Measurements from ENCODE around the gene ANKRD24.
A peak's percentile ranks its signal among the peaks of the same experiment; 100 is the strongest.
"Not testable (repeated sequence)": the region's sequence is repeated elsewhere in the genome, so short reads cannot be mapped to it uniquely, and the experiment has no call there.

The ANKRD24 gene

GRCh38 chr19:4230237-4230636, 47.7 kb downstream of the ANKRD24 start:
- not testable (repeated sequence) for DNase-seq (ENCODE audit: low read depth)

GRCh38 chr19:4231521-4231920, 49.0 kb downstream of the ANKRD24 start:
- not testable (repeated sequence) for DNase-seq (ENCODE audit: low read depth)

DNA sequence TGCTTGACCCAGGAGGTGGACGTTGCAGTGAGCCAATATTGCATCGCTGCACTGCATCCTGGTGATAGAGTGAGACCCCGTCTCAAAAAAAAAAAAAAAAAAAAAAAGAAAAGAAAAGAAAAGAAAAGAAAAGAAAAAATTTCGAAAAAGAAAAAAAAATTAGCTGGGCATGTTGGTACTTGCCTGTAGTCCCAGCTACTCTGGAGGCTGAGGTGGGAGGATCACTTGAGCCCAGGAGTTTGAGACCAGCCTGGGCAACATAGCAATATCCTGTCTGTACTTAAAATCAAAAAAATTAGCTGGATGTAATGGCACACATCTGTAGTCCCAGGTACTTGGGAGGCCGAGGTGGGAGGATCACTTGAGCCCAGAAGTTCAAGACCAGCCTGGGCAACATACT, 49.6 kb downstream of the ANKRD24 start:
- not testable (repeated sequence) for DNase-seq (ENCODE audit: low read depth)

- DNase-seq (ENCODE audit: low read depth) = no peak
These were observed 50.3 kb downstream of the ANKRD24 start for GRCh38 chr19:4232614-4233281.

DNA sequence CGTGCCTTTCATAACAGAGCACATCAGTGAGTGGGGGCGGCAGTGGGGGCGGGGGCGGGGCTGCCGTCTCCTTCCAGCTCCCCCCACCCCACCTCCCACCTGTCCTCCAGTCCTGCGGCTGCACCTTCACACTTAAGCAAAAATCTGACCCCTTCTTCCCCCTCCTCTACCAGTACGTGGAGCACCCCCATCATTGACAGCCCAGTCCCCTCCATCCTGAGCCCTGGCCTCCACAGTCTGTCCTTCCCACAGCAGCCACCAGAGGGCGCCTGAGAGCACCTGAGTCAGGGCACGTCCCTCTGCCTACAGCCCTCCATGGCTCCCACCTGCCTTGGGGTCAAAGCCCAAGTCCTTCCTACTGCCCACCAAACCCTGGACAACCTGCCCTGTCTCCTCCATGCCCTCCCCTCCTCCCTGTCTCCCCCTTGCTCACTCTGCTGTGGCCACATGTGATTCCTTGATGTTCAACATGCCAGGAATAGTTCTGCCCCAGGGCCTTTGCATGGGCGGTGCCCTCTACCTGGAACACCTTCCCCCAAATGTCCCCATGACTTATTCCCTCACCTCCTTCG, 50.9 kb downstream of the ANKRD24 start:
- DNase-seq (ENCODE audit: low read depth) = peak; percentile 74

DNA sequence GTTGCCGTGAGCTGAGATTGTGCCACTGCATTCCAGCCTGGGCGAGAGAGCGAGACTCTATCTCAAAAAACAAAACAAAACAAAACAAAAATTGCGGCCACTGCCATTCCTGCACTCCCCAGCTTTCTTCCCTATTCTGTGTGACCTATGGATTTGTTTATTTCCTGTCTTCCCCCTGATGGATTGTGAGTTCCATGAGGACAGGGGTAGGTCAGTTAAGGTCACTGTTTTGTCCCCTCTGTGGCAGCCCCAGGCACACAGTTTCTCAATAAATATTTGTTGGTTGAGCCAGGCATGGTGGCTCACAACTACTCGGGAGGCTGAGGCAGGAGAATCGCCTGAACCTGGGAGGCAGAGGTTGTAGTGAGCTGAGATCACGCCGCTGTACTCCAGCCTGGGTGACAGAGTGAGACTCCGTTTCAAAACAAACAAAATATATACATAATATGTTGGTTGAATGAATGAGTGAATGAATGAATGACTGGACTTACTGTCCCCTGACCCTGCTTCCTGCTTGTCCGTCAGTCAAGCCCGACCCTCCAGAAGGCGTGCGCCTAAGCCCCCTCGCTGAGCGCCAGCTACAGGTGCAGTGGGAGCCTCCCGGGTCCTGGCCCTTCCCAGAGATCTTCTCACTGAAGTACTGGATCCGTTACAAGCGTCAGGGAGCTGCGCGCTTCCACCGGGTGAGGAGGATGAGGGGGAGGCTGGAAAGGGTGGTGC, 51.8 kb downstream of the ANKRD24 start:
- no peak for DNase-seq (ENCODE audit: low read depth)

- DNase-seq (ENCODE audit: low read depth) = no peak
These were observed 52.3 kb downstream of the ANKRD24 start for GRCh38 chr19:4234862-4235201.

DNA sequence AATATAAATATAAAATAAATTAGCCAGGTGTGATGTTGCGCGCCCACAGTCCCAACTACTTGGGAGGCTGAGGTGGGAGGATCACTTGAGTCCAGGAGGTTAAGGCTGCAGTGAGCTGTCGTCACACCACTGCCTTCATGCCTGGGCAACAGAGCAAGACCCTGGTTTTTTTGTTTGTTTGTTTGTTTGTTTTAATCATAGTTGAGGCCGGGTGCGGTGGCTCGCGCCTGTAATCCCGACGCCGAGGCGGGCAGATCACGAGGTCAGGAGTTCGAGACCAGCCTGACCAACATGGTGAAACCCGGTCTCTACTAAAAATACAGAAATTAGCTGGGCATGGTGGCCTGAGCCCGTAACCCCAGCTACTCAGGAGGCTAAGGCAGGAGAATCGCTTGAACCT, 55.0 kb downstream of the ANKRD24 start:
- DNase-seq (ENCODE audit: low read depth) = not testable (repeated sequence)

DNA sequence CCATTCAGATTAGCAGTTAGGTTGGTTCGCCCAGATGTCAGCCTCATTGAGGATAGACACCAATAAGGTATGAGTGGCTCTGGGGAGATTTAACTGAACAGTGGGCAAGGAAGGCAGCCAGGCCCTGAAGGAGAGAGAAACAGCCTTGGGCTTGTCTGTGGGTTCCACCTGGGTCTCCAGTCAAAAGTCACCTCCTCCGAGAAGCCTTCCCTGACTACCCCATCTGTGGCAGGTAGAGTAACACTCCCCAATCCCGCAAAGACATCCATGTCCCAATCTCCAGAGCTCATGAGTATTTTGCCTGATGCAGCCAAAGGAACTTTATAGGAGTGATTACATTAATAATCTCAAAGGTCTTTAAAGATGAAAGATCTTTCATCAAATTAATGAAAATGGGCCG, 56.3 kb downstream of the ANKRD24 start:
- no peak for DNase-seq (ENCODE audit: low read depth)

- DNase-seq (ENCODE audit: low read depth) = no peak
These were observed 59.4 kb downstream of the ANKRD24 start for GRCh38 chr19:4241824-4242430.

DNA sequence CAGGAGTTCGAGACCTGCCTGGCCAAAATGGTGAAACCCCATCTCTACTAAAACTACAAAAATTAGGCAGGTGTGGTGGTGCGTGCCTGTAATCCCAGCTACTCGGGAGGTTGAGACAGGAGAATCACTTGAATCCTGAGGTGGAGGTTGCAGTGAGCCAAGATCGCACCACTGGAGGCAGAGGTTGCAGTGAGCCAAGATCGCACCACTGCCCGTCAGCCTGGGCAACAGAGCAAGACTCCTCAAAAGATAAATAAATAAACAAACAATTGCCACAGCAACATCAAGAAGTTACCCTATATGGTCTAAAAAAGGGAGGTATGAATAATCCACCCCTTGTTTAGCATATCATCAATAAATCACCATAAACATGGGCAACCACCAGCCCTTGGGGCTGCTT, 63.4 kb downstream of the ANKRD24 start:
- DNase-seq (ENCODE audit: low read depth) = not testable (repeated sequence)

DNA sequence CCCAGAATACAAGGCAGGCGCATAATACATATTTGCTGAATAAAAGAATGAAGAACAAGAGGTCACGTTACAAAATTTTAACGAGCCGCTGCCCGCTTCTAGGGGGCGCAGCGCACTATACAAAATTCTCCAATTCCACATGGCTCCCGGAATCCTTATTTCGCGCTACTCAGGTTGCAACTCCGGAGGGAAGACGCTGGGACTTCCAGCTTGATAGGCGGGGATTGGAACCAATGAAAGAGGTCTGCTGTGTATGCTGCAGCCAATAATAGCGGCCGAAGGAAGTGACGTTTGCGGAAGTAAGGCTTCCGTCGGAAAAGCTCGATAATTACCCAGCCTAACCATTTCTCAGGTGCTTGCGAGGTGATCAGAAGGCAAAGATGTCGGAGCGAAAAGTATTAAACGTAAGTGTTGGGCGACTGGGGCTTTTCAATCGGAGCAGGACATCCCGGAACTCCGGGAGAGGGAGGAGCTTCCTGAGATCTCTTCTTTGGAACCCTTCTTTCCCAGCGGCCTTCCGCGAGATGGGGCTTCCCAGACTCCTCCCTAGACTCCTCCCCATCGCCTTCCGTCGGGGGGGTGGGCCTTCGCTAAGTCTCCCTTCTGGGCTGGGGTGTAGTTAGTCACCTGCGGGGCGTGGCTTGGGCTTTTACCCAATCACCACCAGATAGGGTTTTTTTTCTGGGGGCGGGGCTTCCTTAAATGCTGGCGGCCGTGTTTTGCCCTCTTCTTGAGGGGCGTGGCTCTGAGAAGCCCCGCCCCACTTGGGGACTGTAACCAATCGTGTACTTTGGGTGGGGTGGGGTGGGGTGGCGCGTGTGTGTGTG, 64.5 kb downstream of the ANKRD24 start, which contains the start of gene YJU2:
Gene YJU2 (plus strand): TSS at position 314 of the 827 bp plus-strand sequence. CDS start 67 bp downstream, at position 381.
- peak; percentile 97 for DNase-seq (ENCODE audit: low read depth)

DNA sequence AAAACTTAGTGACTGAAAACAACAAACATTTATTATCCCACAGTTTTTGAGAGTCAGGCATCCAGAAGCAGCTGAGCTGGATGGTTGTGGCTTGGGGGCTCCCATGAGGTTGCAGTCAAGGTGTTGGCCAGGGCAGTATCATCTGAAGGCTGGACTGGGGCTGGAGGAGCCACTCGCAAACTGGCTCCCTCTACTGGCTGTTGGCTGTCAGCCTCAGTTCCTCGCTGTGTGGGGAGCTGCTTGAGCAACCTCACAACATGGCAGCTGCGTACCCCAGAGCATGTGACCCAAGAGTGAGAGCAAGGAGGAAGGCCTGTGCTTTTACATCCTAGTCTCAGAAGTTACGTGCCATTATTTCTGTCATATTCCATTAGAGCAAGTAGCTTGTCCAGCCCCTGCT, 74.1 kb downstream of the ANKRD24 start:
- no peak for DNase-seq (ENCODE audit: low read depth)

- no peak for DNase-seq (ENCODE audit: low read depth)
These were observed 74.5 kb downstream of the ANKRD24 start for GRCh38 chr19:4257025-4257424.

- DNase-seq (ENCODE audit: low read depth) = no peak
These were observed 75.7 kb downstream of the ANKRD24 start for GRCh38 chr19:4258181-4258580.

DNA sequence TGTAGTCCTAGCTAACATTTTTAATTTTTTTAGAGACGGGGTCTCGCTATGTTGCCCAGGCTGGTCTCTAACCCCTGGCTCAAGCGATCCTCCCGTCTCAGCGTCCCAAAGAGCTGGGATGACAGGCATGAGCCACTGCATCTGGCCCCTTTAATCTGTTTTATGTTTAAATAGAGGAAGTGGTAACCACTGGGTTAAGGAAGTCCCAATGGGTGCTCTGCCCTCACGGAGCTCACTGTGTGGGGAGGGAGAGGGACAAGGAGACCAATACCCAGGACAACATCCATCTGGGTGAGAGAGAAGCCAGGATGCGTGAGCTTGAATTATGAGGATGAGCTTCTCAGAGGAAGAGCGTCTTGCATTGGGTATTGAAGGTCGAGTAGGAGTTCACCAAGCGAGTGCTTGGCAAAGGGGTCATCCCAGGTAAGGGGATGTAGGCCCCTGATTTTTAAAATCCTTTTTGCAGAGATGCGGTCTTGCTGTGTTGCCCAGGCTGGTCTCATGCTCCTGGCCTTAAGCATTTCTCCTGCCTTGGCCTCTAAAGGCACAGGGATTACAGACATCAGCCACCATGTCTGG, 78.2 kb downstream of the ANKRD24 start:
- DNase-seq (ENCODE audit: low read depth) = no peak

- no peak for DNase-seq (ENCODE audit: low read depth)
These were observed 82.3 kb downstream of the ANKRD24 start for GRCh38 chr19:4264812-4265211.

- no peak for DNase-seq (ENCODE audit: low read depth)
These were observed 83.9 kb downstream of the ANKRD24 start for GRCh38 chr19:4266253-4267000.

DNA sequence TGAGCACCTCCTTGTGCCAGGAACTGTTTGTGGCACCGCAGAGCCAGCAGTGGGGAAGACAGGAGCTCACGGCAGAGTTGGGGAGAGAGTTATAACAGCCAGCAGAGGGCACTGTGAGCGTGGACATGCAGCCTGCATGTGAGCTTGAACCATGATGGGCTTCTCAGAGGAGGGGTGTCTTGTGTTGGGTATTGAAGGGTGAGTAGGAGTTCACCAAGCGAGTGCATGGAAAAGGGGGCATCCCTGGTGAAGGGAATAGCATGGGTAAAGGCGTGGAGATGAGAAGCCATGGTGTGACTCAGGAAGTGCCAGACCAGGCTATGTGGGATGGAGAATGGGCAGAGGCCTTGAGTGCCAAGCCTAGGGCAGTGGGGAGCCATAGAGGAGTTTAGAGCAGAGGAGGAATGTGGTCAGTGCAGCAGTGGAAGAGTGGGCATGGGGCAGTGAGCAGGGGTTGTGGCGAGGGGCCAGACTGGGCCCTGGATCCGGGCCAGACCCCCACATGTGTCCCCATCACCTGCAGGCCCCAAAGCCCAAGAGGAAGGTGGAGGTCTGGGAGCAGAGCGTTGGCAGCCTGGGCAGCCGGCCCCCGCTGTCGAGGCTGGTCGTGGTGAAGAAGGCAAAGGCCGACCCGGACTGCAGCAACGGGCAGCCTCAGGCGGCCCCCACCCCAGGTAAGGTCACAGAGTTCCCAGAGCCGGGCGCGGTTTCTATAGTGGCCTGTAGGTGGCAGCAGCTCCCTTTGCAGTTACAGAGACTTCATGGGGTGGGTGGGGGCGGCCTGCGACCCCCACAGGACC, 84.8 kb downstream of the ANKRD24 start:
- peak; percentile 50 for DNase-seq (ENCODE audit: low read depth)
